EH (cell line): ENCODE measurements around the gene EPHA1.

ENCODE experiments used
- DNase-seq: peaks from one replicate; pipeline ENCODE4 v3.0.0-alpha.2; 2015; ENCODE audit warnings: low read depth

The EPHA1 gene

DNA sequence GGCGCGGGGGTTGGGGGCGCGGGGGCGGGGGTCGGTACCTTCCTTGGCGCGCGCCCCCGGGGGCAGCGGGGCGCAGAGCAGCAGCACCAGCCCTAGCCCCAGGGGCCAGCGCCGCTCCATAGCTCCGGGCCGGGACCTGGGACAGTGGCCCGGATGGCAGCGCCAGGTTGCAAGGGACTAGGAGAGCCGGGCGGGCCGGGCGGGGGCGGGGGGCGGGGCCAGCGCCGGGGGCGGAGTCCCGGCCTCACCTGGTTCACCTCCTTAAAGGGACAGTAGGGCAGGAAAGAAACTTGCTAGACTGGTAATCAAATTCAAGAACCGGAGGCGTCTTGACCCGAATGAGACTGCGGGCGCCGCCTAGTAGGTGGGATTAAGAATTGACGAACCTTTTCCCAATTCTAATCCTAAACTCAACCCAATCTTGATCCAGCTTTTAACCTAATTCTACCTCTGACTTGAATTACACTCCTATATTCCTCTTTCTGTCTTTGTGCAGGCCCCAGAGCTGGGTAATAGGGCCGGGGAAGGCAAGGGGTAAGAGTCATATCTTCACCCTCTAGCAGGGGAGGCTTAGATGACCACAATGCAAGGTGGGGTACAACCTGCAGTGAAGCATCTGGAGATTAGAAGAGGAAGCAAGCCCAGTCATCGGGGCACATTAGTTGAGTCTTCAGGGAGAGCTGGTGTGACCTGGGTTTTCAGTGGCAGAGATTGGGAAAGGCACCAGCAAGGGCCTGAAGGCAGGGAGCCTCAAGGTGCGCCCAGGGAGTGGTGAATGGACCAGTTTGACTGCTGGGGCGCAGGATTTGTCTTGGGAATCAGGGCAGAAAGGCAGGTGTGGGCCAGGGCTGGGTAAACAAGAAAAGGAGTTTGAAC, at the start of gene EPHA1:
TSS of gene EPHA1 (minus strand) at position 171 of the 876 bp plus-strand sequence. CDS start at position 120, 51 bp downstream.
- DNase-seq = no peak

GRCh38 chr7:143458263-143458662, 49.6 kb upstream of the EPHA1 start:
- DNase-seq = peak; percentile 89

- DNase-seq = peak; percentile 80
Observed at GRCh38 chr7:143456992-143457793, 48.5 kb upstream of the EPHA1 start.

GRCh38 chr7:143455942-143456341, 47.3 kb upstream of the EPHA1 start:
- no peak for DNase-seq

GRCh38 chr7:143455491-143455890, 46.8 kb upstream of the EPHA1 start:
- DNase-seq = no peak

DNA sequence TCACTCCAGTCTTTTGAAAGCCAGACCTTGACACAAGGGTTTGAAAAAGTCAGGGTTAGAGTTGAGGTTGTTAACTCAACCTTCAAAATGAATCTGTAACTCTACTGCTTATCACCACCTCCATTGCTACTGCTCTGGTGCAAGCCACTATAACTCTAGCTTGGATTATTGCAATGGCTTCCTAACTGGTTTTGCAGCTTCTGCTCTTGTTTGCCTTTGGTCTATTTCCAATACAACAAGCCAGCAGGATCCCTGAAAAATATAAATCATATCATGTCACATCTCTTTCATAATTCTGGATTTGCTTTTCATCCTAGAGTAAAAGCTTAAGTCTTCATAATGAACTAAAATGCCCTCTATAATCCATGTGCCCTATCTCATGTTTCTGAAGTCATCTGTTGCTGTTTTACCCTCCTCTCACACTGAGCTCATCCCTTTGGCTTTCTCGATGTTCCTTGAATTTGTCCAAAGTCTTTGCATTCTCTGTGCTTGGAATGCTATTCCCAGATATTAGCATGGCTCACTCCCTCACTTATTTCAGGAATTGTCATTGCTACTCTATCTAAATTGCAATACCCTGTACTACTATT, 45.5 kb upstream of the EPHA1 start:
- peak; percentile 81 for DNase-seq

DNA sequence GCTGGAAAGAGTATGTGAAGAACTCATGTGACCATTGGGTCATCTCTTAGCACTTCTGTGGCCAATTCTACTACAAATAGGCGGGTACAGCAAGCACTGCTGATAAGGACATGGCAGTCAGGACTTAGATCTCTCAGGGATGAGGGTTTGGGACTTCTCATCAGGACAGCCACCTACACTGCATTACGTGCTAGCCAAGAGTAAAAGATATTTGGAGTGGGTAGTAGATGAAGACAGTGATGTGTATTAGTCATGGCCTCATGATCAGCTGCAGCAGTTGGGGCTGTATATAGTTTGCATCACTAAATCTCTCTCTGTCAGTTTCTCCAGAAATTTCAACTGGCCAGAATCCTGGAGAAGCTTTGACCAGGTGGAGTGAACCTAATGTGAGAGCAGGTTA, 43.8 kb upstream of the EPHA1 start:
- peak; percentile 11 for DNase-seq

DNA sequence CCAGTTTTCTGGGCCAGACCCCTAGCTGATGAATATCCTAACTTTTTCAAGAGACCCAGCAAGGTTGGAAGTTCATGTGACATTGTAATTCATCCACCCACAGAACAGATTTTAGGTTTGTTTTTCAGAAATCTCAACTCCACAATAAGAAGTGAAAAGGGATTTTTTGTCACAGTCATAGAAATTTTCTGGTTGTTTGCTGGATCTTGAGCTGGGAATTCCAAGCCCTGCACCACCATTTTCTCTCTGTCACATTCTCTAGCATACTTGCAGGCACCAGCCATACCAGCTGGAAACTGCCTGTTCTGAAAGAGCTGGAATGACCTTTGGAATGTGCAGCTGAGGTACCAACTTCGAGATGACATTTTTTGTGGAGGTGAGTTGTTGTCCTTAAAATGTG, 43.1 kb upstream of the EPHA1 start:
- DNase-seq = no peak

GRCh38 chr7:143451122-143451521, 42.5 kb upstream of the EPHA1 start:
- DNase-seq = no peak

- DNase-seq = no peak
Observed at GRCh38 chr7:143449793-143450192, 41.1 kb upstream of the EPHA1 start.

DNA sequence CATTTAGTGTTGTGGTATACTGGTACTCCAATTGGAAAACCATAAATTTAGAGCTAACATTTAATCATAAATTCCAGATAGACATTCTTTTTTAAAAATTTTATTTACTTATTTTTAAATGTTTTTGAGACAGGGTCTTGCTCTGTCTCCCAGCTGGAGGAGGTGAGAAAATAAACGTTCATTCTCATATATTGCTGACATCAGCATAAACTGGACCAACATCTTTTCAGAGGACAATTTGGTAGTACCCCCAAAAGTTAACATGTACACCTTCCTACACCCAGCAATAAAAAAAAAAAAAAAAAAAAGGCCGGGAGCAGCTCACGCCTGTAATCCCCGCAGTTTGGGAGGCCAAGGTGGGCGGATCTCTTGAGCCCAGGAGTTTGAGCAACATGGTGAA, 39.8 kb upstream of the EPHA1 start:
- DNase-seq = no peak

GRCh38 chr7:143447466-143447865, 38.8 kb upstream of the EPHA1 start:
- no peak for DNase-seq

GRCh38 chr7:143444785-143445184, 36.1 kb upstream of the EPHA1 start:
- DNase-seq = no peak

- DNase-seq = no peak
Observed at GRCh38 chr7:143444063-143444782, 35.6 kb upstream of the EPHA1 start.

- DNase-seq = no peak
Observed at GRCh38 chr7:143443153-143443552, 34.5 kb upstream of the EPHA1 start, which contains the start of gene TAS2R60. TSS of gene TAS2R60 (plus strand) at chr7:143443453. CDS start at chr7:143443453, 0 bp downstream.

GRCh38 chr7:143439866-143440265, 31.2 kb upstream of the EPHA1 start:
- no peak for DNase-seq

GRCh38 chr7:143437578-143437977, 28.9 kb upstream of the EPHA1 start:
- no peak for DNase-seq

DNA sequence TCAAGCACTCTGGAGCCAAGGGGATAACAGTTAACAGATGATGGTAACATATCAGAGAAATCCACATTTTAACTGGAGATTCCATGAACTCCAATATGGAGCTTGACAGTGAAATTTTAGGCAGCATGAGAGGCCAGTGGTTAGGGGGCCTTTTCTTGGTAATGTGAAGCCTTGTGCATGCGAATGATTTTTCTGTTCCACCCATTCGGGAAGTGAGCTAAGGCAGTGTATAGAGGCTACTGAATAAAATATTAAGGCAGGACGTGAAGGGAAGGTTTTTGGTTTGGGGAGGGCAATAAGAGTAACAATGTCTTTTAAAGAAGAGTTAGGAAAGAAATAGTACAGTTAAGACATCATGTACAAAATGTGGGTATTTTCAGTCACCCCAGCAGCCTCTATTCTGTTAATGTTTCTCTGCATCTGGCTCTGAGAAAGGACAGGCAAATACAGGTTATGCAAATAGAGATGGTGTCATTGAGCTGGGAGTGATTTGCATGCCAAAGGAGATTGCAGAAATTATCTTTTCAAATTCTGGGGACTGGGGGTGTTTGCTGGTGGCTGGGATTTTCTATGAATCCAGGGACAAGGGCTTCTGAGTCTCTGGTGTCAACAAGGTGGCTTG, 27.8 kb upstream of the EPHA1 start:
- DNase-seq = no peak

GRCh38 chr7:143435266-143435665, 26.6 kb upstream of the EPHA1 start:
- DNase-seq = no peak

GRCh38 chr7:143434660-143435059, 26.0 kb upstream of the EPHA1 start:
- peak; percentile 87 for DNase-seq

DNA sequence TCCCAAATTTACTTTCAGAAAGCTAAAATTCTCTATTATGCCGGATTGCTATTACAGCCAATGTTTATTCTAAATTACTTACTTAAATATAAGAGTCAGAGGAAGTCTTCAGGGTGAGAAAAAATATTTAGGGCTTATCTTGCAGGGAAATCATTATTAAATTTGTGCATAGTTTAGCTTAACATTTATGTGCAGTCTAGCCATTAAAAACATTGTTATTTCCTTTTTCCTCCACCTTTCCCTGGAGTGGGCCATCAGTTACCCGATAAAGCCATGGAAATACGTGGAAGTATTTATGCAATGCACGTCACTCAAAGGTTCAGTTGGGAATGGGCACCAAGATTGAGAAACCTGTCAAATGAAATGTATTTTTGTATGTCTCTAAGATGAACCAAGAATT, 25.1 kb upstream of the EPHA1 start:
- DNase-seq = no peak
